Measurements from ENCODE around the gene SERGEF. TPM values are rescaled to one million over a fixed set of nuclear protein-coding genes. Genes with fewer than 3 reads are reported as not detected.

The SERGEF gene
- total RNA-seq, 4 donors from 2014 or later, result 18.9 to 23.9 (median 20.6) TPM

- DNase-seq (ENCODE audit: low spot score), result no peak
- no peak for ATAC-seq (ENCODE audit: low FRiP score)
- TF ChIP-seq, protein P1, sequence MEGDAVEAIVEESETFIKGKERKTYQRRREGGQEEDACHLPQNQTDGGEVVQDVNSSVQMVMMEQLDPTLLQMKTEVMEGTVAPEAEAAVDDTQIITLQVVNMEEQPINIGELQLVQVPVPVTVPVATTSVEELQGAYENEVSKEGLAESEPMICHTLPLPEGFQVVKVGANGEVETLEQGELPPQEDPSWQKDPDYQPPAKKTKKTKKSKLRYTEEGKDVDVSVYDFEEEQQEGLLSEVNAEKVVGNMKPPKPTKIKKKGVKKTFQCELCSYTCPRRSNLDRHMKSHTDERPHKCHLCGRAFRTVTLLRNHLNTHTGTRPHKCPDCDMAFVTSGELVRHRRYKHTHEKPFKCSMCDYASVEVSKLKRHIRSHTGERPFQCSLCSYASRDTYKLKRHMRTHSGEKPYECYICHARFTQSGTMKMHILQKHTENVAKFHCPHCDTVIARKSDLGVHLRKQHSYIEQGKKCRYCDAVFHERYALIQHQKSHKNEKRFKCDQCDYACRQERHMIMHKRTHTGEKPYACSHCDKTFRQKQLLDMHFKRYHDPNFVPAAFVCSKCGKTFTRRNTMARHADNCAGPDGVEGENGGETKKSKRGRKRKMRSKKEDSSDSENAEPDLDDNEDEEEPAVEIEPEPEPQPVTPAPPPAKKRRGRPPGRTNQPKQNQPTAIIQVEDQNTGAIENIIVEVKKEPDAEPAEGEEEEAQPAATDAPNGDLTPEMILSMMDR (IDR thresholded peaks at IDR 0.05), result no peak
Measured at GRCh38 chr11:17850336-17850735, 162.5 kb downstream of the SERGEF start.

- ATAC-seq (ENCODE audit: low FRiP score) (no peak), DNase-seq (ENCODE audit: low spot score) (no peak)
- TF ChIP-seq, protein P1 (IDR thresholded peaks at IDR 0.05), result no peak
Measured at GRCh38 chr11:17848715-17849114, 164.1 kb downstream of the SERGEF start.

DNA sequence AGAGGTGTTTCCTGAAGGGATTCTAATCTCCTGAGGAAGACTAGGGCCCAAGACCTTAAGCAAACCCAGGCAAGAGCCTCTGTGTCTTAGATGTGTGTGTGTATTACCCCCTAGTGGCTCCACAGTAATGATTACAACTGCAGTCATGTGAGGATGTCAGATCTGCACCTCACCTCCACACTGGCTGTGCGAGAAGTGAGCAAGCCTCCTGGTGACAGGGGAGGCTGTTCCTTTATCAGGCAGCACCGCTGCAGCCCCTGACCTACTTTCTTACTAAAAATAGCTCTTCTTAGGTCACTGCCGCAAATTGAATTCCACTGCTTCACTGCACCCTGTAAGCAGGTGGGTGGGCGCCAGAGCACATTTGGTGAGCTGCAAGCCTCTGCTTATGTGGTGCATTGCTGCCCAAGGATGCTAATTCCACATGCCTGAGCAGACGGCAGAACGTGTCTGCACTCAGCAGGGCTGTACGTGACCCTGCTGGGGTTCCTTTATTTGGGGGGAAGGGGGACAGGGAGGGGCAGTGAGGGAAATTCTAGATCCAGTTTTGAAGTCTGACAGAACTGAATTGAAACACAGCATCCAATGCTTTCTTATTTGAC, 165.9 kb downstream of the SERGEF start:
- TF ChIP-seq, protein P1 (IDR thresholded peaks at IDR 0.05), result no peak
- no peak for ATAC-seq (ENCODE audit: low FRiP score)
- DNase-seq (ENCODE audit: low spot score), result no peak

DNA sequence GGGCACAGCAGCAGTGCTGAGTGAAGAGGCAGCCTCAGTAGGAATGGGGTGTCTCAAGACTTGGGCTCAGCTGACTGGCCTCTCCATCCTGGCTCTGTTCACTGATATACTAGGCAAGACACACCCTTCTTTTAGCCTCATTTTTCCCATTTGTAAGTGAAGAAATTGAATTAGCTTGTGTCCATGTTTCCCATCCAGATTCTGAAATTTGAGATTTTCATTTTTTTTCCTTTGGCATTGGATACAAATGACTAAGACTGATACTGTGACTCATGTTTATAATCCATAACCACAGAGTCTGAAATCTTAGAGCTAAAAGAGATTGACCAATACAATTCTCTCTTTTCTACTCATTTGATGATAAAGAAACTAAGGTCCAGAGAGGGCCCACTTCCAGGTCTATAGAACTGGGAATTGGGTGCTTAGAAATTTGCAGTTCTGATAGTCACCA, 167.4 kb downstream of the SERGEF start:
- DNase-seq (ENCODE audit: low spot score), result no peak
- no peak for ATAC-seq (ENCODE audit: low FRiP score)
- TF ChIP-seq, protein P1 (IDR thresholded peaks at IDR 0.05), result no peak

GRCh38 chr11:17840101-17840548, 172.7 kb downstream of the SERGEF start:
- ATAC-seq (ENCODE audit: low FRiP score) (no peak), DNase-seq (ENCODE audit: low spot score) (no peak)
- TF ChIP-seq, protein P1 (IDR thresholded peaks at IDR 0.05), result no peak

GRCh38 chr11:17839450-17839849, 173.4 kb downstream of the SERGEF start:
- TF ChIP-seq, protein P1 (IDR thresholded peaks at IDR 0.05), result no peak
- DNase-seq (ENCODE audit: low spot score), result no peak
- ATAC-seq (ENCODE audit: low FRiP score), result no peak

DNA sequence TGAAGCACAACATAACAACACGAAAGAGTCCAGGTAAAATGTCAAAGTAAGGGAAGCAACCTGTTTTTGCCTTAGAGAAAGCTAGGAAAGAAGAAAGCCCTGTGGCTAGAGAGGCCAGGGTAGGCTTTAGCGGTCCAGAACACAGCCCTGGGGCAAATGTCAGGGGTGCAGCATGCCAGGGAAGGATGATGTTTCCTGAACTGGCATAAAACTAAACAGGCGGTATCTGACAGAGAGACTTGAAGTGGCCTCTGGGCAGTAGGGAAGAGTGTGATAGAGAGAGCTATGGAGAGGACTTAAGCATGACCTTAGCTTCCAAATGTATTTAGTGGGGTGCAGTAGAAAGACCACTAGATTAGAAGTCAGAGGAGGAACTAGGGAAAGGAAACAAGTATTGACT, 174.7 kb downstream of the SERGEF start:
- ATAC-seq (ENCODE audit: low FRiP score) (no peak), DNase-seq (ENCODE audit: low spot score) (no peak)
- TF ChIP-seq, protein P1 (IDR thresholded peaks at IDR 0.05), result no peak

Measured in omental fat pad (tissue), 4 donors.